ENCODE measurements around the gene BIRC7. TPM values are rescaled to one million over a fixed set of nuclear protein-coding genes. Genes with fewer than 3 reads are reported as not detected.
"Not testable (repeated sequence)": the region's sequence is repeated elsewhere in the genome, so short reads cannot be mapped to it uniquely, and the experiment has no call there.

The BIRC7 gene
- total RNA-seq, 1 experiment from 2014 or later: 0.17 TPM

- Mint-ChIP-seq H3K36me3 (no peaks in the 10 kb centered on the region), H3K4me1 (peaks cover 7% of the 10 kb centered on the region), H3K4me3 (no peak overlapping the region), H3K27ac (peak overlapping the region; percentile 72; the same call in 1 of the 2 replicates), H3K27me3 (ENCODE audit: low read depth) (peaks cover 4% of the 10 kb centered on the region; the same call in 1 of the 2 replicates), H3K9me3 (no peaks in the 10 kb centered on the region)
- TF ChIP-seq MXD4 (CRISPR knock-in tag; IDR thresholded peaks at IDR 0.05; ENCODE audit: borderline replicate concordance) (no peak), TCF7 (CRISPR knock-in tag; IDR thresholded peaks at IDR 0.05; ENCODE audit: low read depth) (no peak), ZNF317 (CRISPR knock-in tag; IDR thresholded peaks at IDR 0.05; ENCODE audit: borderline replicate concordance, low read depth) (no peak), STAT6 (CRISPR knock-in tag; conservative IDR thresholded peaks at IDR 0.05; ENCODE audit: low read depth) (no peak), ZNF416 (CRISPR knock-in tag; IDR thresholded peaks at IDR 0.05) (no peak), JAZF1 (CRISPR knock-in tag; IDR thresholded peaks at IDR 0.05) (no peak), ZNF219 (CRISPR knock-in tag; IDR thresholded peaks at IDR 0.05; ENCODE audit: borderline replicate concordance) (no peak), ZNF532 (CRISPR knock-in tag; IDR thresholded peaks at IDR 0.05; ENCODE audit: borderline replicate concordance) (no peak), MYBL2 (CRISPR knock-in tag; IDR thresholded peaks at IDR 0.05) (no peak), ZBTB21 (CRISPR knock-in tag; IDR thresholded peaks at IDR 0.05; ENCODE audit: borderline replicate concordance) (no peak), NFYB (CRISPR knock-in tag; conservative IDR thresholded peaks at IDR 0.05; ENCODE audit: low read depth) (no peak), GRHL2 (CRISPR knock-in tag; IDR thresholded peaks at IDR 0.05; ENCODE audit: insufficient replicate concordance, severe bottlenecking) (no peak), ZNF671 (CRISPR knock-in tag; IDR thresholded peaks at IDR 0.05) (no peak), SP1 (CRISPR knock-in tag; conservative IDR thresholded peaks at IDR 0.05) (no peak), TP53 (CRISPR knock-in tag; IDR thresholded peaks at IDR 0.05) (no peak), ERG (CRISPR knock-in tag; IDR thresholded peaks at IDR 0.05) (no peak), ZNF423 (CRISPR knock-in tag; IDR thresholded peaks at IDR 0.05) (no peak), CDX4 (CRISPR knock-in tag; IDR thresholded peaks at IDR 0.05; ENCODE audit: borderline replicate concordance) (no peak), MLX (CRISPR knock-in tag; IDR thresholded peaks at IDR 0.05) (no peak), AR (CRISPR knock-in tag; IDR thresholded peaks at IDR 0.05) (no peak)
- CTCF ChIA-PET: interaction anchor here (0.6 to 0.9 kb wide), 4 partner anchors 10 to 162 kb away, joined by 3 to 9 read pairs (median 4); no protein-coding TSS in a partner anchor
- DNase-seq (ENCODE audit: low spot score) (no peak), ATAC-seq (no peak)
- POLR2A ChIA-PET: no interaction called here
Observed at GRCh38 chr20:63220696-63221399, 14.9 kb upstream of the BIRC7 start.

- POLR2A ChIA-PET: not testable (repeated sequence)
Observed at GRCh38 chr20:63221400-63222053, 14.2 kb upstream of the BIRC7 start.

More at GRCh38 chr20:63221400-63222053, 14.2 kb upstream of the BIRC7 start:
- ATAC-seq; H3K4me1 Mint-ChIP-seq; H3K9me3 Mint-ChIP-seq; H3K4me3 Mint-ChIP-seq; H3K27ac Mint-ChIP-seq; DNase-seq (ENCODE audit: low spot score); H3K27me3 Mint-ChIP-seq (ENCODE audit: low read depth); H3K36me3 Mint-ChIP-seq: not testable (repeated sequence)
- CTCF ChIA-PET: interaction anchor here (0.9 to 3.5 kb wide), 2 partner anchors 9 to 49 kb away, joined by 9 to 19 read pairs; no protein-coding TSS in a partner anchor

Data from WTC11 (cell line).